ENCODE results near the gene KRTAP19-1.
"Not testable (repeated sequence)": the region's sequence is repeated elsewhere in the genome, so short reads cannot be mapped to it uniquely, and the experiment has no call there.

KRTAP19-1 gene

DNA sequence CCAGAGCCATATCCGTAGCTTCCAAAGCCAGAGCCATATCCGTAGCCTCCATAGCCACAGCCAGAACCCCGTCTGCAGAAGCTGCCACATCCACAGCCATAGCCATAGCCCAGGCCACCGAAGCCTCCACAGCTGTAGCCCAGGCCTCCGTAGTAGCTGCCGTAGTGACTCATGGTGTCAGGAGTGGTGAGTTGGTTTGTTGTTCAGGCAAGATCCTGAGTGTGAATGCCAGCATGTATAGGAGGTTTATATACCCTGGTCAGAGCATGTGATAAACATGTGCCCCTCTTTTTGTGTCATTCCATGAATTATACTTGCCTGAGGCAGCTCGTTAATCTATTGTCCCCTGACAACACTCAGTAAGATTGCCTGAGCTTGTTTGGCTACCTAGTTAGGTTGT is at the start of gene KRTAP19-1:
Gene KRTAP19-1 (minus strand): TSS at position 223 of the 400 bp plus-strand sequence. CDS start 50 bp downstream, at position 173.
- DNase-seq, result no peak

GRCh38 chr21:30518876-30519275 is 38.7 kb upstream of the KRTAP19-1 start:
- no peak for DNase-seq

DNA sequence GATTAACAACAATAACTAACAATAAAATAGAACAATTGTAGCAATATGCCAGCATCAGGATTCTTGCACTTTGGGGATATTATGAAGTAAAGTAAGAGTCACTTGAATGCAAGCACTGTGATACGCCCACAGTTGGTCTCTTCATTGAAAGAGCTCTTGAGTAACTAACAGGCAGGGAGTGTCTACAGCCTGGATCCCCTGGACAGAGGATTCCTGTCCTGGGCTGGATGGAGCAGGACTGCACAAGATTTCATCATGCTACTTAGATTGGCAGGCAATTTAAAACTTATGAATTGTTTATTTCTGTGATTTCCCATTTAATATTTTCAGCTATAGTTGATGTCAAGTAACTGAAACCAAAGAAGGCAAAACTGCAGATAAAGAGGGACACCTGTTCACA is 35.5 kb upstream of the KRTAP19-1 start:
- no peak for DNase-seq

DNA sequence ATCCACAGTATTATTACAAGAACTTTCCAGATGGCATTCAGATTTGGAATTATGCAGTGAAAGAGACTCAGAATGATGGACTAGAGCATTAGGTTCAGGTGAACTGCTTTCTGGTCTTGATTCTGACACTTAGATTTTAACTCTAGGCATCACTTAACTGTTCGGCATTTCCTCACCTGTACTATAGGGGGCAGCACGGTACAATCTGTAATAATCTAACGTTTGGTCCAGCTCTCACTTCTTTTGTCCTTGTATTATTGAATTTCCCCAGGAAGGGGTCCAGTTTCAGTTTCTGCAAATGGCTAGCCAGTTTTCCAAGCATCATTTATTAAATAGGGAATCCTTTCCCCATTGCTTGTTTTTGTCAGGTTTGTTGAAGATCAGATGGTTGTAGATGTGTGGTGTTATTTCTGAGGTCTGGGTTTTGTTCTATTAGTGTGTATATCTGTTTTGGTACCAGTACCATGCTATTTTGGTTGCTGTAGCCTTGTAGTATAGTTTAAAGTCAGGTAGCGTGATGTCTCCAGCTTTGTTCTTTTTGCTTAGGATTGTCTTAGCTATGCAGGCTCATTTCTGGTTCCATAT is 25.5 kb upstream of the KRTAP19-1 start:
- not testable (repeated sequence) for DNase-seq

- no peak for DNase-seq
These were observed 21.9 kb upstream of the KRTAP19-1 start, which contains the start of gene KRTAP19-5 for GRCh38 chr21:30502041-30502440. Gene KRTAP19-5, minus strand, starts transcription at chr21:30502141. Its CDS starts 51 bp downstream, at chr21:30502090.

DNA sequence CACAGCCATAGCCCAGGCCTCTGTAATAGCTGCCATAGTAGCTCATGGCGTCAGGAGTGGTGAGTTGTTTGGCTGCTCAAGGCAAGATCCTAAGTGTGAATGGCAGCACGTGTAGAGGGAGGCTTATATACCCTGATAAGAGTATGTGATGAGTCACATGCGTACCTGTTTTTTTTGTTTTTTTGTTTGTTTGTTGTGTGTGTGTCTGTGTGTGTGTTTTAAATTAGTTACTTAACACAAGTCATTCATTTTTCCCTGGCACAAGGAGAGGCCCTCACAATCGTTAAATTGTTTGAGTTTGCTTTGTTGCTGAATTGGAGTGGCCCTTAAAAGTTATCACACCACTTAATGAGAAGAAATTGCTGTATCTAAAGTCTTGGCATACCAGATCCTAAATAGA is 16.9 kb upstream of the KRTAP19-1 start, which contains the start of gene KRTAP19-4:
Gene KRTAP19-4 (minus strand): TSS at position 101 of the 400 bp plus-strand sequence. CDS start 55 bp downstream, at position 46.
- DNase-seq, result no peak

GRCh38 chr21:30491963-30492428 is 11.8 kb upstream of the KRTAP19-1 start, which contains the start of gene KRTAP19-3:
Gene KRTAP19-3, minus strand, starts transcription at chr21:30492013. Its CDS starts 56 bp downstream, at chr21:30491957.
- no peak for DNase-seq

DNA sequence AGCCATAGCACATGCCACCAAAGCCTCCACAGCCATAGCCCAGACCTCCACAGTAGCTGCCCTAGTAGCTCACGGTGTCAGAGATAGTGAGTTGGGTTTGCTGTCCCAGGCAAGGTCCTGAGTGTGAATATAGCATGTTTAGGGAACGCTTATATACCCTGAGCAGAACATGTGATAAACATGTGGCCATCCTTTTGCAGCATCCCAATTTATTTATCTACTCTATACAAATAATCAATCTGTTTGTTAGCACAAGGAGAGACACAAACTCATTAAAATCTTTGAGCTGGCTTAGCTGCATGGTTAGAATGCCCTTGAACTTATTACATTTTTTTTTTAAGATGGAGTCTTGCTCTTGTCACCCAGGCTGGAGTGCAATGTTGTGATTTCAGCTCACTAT is 7.2 kb upstream of the KRTAP19-1 start, which contains the start of gene KRTAP19-2:
Gene KRTAP19-2 (minus strand): TSS at position 101 of the 400 bp plus-strand sequence. CDS start 88 bp downstream, at position 13.
- DNase-seq, result no peak

GRCh38 chr21:30486180-30486579 is 6.0 kb upstream of the KRTAP19-1 start:
- no peak for DNase-seq

DNA sequence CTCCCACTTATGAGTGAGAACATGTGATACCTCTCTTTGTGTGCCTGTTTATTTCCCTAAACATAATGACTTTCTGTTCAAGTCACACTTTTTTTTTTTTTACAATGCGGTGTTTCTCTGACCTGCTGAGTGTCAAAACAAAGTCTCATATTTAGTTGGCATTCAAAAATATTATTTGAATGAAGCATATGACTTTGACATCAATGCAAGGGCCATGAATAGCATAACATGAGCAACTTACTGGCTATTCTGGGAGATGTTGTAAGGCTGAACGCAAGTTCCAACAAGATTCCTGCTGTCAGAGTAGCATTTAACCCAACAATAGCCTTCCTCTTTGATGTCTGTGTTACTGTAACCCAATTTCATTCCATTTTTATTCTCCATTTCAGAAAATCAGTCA is 2.0 kb upstream of the KRTAP19-1 start:
- DNase-seq, result no peak

- DNase-seq, result no peak
These were observed 908 bp downstream of the KRTAP19-1 start for GRCh38 chr21:30479259-30479658.

- no peak for DNase-seq
These were observed 2.2 kb downstream of the KRTAP19-1 start for GRCh38 chr21:30478004-30478403.

DNA sequence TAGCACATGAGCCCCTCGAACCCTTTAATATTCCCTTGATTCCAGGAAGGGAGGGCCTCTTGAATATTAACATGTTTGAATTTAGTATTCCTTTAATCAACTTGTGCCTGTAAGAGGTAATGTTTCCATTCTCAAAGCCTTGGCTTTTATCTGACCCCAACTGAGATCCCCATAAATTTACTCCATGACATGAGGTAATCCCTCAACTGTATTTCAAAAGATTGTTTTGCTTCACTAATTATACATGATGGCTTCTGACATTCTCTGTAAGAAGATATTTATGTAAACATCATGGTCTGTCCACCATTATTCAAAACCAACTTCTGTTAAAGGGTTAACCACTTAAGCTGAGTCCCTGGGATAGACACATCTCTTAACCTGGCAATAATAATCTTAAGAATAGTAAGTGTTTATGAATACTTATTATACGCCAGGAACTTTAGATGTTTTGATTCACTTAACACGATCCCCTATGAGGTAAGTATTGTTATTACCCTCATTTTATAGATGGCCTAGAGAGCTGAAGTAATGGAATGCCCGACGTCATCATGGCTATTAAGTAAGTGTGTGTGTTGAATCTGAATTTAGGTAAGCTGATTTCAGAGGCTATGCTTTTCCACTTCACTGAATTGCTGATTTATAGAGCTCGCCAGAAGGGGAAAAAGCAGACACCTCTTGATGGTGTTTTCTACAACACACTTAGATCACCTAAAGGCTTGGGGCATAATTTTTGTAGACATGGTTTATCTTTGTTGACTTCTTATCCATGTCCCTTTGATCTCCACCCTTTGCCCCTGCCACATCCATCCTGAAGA is 11.1 kb downstream of the KRTAP19-1 start:
- DNase-seq, result no peak

GRCh38 chr21:30463713-30464112 is 16.5 kb downstream of the KRTAP19-1 start:
- DNase-seq, result no peak

DNA sequence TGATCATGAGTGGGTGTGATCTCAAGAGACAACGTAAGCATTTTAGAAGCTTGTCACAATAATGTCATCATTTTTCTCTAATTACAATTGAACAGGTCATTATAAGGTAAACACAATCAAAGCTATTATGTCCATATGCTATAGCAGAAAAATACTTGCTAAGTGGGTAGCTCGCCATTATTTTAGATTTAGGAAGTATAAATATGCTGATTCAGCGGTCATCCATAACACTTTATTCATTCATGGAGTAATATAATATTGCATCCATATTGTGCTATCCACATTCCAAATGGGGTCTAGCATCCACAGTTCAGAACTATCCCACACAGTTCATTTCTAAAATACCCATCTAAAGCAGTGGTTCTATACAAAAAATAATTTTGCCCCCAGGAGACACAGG is 31.7 kb downstream of the KRTAP19-1 start:
- DNase-seq, result no peak

- DNase-seq, result no peak
These were observed 33.1 kb downstream of the KRTAP19-1 start for GRCh38 chr21:30447056-30447455.

DNA sequence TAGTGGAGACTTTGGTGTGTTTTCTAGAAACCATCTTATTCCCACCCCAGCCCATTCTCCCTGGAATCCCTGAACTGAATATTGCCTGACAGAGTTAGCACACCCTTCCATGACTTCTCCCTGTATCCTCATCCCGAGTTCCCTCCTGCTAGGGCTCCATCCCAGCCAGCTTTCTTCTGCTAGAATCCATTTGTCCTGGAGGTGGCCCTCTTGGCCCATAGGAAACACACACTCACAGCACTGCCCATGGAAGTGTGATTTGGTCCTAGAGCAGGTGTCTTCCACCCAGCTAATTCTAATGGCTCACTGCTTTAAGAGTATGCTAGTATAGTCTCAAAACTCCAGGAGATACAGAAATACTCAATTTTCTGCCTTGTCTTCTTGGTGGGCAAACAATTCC is 36.0 kb downstream of the KRTAP19-1 start:
- no peak for DNase-seq

GRCh38 chr21:30443226-30443625 is 36.9 kb downstream of the KRTAP19-1 start:
- DNase-seq, result no peak

- DNase-seq, result no peak
These were observed 40.2 kb downstream of the KRTAP19-1 start, which contains the start of gene KRTAP15-1 for GRCh38 chr21:30439975-30440374. Gene KRTAP15-1, plus strand, starts transcription at chr21:30440275. Its CDS starts 53 bp downstream, at chr21:30440328.

- DNase-seq, result no peak
These were observed 43.1 kb downstream of the KRTAP19-1 start for GRCh38 chr21:30437010-30437565.

DNA sequence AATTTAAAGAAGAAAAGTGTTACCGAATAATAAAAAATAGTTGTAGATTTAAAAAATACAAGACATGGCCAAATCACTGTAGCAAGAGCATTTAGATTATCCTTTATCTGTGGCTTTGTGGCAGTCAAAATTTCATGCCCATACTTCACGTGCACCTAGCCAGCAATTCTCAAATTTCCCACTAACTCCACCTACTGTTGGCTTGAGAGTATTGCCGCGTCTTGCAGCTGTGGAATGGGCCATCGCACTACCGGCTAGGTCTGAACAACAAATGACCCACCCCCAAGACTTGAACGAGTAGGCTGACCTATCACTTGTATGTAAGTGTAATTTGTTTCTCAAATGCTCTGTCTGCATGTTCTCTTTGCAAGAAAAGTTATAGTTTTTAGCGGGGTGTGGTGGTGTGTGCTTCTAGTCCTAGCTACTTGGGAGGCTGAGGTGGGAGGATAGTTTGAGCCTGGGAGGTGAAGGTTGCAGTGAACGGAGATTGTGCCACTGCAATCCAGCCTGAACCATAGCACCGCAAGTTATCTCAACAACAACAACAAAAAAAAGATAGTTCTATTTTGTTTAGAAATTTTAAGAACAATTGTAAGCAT is 46.0 kb downstream of the KRTAP19-1 start:
- DNase-seq, result no peak

DNA sequence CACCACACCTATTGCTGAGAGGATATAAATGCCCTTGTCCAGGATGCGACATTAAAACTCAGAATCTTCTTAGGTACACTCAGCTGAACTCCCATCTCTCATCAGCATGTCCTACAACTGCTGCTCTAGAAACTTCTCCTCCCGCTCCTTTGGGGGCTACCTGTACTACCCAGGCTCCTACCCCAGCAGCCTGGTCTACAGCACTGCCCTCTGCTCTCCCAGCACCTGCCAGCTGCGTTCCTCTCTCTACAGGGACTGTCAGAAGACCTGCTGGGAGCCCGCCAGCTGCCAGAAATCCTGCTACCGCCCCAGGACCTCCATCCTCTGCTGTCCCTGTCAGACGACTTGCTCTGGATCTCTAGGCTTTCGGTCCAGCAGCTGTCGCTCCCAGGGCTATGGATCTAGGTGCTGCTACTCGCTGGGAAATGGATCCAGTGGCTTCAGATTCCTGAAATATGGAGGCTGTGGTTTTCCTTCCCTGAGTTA is 50.0 kb downstream of the KRTAP19-1 start, which contains the start of gene KRTAP13-4:
Gene KRTAP13-4 (plus strand): TSS at position 51 of the 486 bp plus-strand sequence. CDS start 56 bp downstream, at position 107.
- no peak for DNase-seq
